GM12874 (cell line): ENCODE measurements around the gene CLNK.

Source experiments
- CTCF ChIP-seq: IDR thresholded peaks from 2 replicates; pipeline ENCODE4 v1.5.1; 2011; ENCODE audit warnings: low read depth, mild to moderate bottlenecking, control low read depth, low read length, moderate library complexity; ENCODE audit not compliant: insufficient read depth

Gene CLNK

GRCh38 chr4:10530137-10530786 is 154.3 kb downstream of the CLNK start:
- no peak for TF ChIP-seq CTCF

- TF ChIP-seq CTCF = no peak
Observed at GRCh38 chr4:10529291-10530136, 155.1 kb downstream of the CLNK start.

GRCh38 chr4:10527438-10527837 is 157.1 kb downstream of the CLNK start:
- no peak for TF ChIP-seq CTCF

- TF ChIP-seq CTCF = no peak
Observed at GRCh38 chr4:10526429-10527222, 157.9 kb downstream of the CLNK start.

GRCh38 chr4:10524196-10524833 is 160.3 kb downstream of the CLNK start:
- no peak for TF ChIP-seq CTCF

- TF ChIP-seq CTCF = no peak
Observed at GRCh38 chr4:10521424-10521823, 163.1 kb downstream of the CLNK start.

GRCh38 chr4:10509733-10510132 is 174.8 kb downstream of the CLNK start:
- no peak for TF ChIP-seq CTCF
